Heart left ventricle (tissue), 13 donors: ENCODE results near the gene RAB4A.

Experiments
- POLR2A ChIP-seq, 2 donors: fragments of 450-650 bp; IDR thresholded peaks; one replicate each; pipeline ENCODE4 v1.6.1; 2017; ENCODE audit warnings: antibody characterized with exemption in 2 of 2, mild to moderate bottlenecking in 2 of 2, moderate library complexity in 2 of 2
- TF ChIP-seq, protein P1 (sequence below), 12 donors: fragments of 200-600 bp; sonication (generic) in 4 of 12; IDR thresholded peaks; one replicate each; pipeline versions ENCODE4 v1.5.0 to v1.8.0; 2018 to 2022; ENCODE audit warnings: antibody characterized with exemption in 12 of 12, mild to moderate bottlenecking in 5 of 12
- donor health status: ischemic (EF 13 %, LVEDD 7.1; RV severe dilation, severe dysfunction).
- donor health status: DM: no; HTN: yes; CAD: no.
- donor health status: DM: no; HTN: no; CAD: no.
- donor health status: ischemic (EF 25% LVEDD 6.9; RV normal size, moderate dysfunction).
- donor health status: ischemic (EF 25% LVEDD 5.7; RV mildly dilated, moderate dysfunction).
- donor health status: ischemic (EF 35%, LVEDD 5.7; RV mildly dilated, moderate dysfunction).
- donor health status: nonischemic (EF 11% LVEDD 7.7; RV severe dilation, severe dysfunction).
- donor health status: DM: yes; HTN: yes; CAD: no.
- donor health status: PGD.
- donor health status: ischemic (EF 29% LVEDD 5.4; RV normal size, mild dysfunction).
- donor health status: nonischemic (EF 23%, LVEDD 6.1; RV moderate dilation, normal function).

DNA sequence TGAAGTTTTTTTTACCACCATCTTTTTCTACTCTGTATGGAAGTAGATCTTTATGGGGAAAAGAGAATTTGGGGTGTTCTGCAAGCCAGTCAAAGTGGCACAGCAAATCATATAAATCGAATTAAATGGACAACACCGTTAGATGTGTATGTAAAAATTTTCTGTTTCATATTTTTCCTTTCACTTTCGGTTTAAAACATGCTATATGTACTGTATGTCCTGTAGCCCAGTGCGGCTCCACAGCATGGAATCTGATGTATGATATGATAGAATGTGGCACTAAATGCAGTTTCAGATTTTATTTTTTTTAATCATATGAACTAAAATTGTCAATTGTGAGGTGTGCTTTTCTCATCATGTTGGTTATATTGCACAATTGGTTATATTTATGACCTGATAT lies 32.9 kb downstream of the RAB4A start:
- TF ChIP-seq, protein P1, sequence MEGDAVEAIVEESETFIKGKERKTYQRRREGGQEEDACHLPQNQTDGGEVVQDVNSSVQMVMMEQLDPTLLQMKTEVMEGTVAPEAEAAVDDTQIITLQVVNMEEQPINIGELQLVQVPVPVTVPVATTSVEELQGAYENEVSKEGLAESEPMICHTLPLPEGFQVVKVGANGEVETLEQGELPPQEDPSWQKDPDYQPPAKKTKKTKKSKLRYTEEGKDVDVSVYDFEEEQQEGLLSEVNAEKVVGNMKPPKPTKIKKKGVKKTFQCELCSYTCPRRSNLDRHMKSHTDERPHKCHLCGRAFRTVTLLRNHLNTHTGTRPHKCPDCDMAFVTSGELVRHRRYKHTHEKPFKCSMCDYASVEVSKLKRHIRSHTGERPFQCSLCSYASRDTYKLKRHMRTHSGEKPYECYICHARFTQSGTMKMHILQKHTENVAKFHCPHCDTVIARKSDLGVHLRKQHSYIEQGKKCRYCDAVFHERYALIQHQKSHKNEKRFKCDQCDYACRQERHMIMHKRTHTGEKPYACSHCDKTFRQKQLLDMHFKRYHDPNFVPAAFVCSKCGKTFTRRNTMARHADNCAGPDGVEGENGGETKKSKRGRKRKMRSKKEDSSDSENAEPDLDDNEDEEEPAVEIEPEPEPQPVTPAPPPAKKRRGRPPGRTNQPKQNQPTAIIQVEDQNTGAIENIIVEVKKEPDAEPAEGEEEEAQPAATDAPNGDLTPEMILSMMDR (IDR thresholded peaks at IDR 0.05) = no peak
- no peak for TF ChIP-seq POLR2A (IDR thresholded peaks at IDR 0.05)
